Gastrocnemius medialis (tissue), 4 donors: Measurements from ENCODE around the gene HLA-DRB1.

Source experiments
- POLR2A ChIP-seq, 2 donors: fragments of 450-650 bp; IDR thresholded peaks; one replicate each; pipeline ENCODE4 v1.6.1; 2017; ENCODE audit warnings: antibody characterized with exemption in 2 of 2, mild to moderate bottlenecking in 2 of 2, moderate library complexity in 2 of 2
- TF ChIP-seq, protein P1 (sequence below), 5 experiments: fragments of 450-650 bp in 3 of 5; fragments of 200-600 bp in 2 of 5; sonication (generic) in 2 of 5; IDR thresholded peaks in 4 of 5; conservative IDR thresholded peaks in 1 of 5; 1 replicate in 4 of 5; 2 replicates in 1 of 5; pipeline ENCODE4 v1.5.1; 2016 to 2019; ENCODE audit warnings: antibody characterized with exemption in 5 of 5, mild to moderate bottlenecking in 3 of 5, moderate library complexity in 3 of 5

- TF ChIP-seq POLR2A (IDR thresholded peaks at IDR 0.05) = no peak
- TF ChIP-seq, protein P1, sequence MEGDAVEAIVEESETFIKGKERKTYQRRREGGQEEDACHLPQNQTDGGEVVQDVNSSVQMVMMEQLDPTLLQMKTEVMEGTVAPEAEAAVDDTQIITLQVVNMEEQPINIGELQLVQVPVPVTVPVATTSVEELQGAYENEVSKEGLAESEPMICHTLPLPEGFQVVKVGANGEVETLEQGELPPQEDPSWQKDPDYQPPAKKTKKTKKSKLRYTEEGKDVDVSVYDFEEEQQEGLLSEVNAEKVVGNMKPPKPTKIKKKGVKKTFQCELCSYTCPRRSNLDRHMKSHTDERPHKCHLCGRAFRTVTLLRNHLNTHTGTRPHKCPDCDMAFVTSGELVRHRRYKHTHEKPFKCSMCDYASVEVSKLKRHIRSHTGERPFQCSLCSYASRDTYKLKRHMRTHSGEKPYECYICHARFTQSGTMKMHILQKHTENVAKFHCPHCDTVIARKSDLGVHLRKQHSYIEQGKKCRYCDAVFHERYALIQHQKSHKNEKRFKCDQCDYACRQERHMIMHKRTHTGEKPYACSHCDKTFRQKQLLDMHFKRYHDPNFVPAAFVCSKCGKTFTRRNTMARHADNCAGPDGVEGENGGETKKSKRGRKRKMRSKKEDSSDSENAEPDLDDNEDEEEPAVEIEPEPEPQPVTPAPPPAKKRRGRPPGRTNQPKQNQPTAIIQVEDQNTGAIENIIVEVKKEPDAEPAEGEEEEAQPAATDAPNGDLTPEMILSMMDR (IDR thresholded peaks at IDR 0.05 in 4 of 5, conservative IDR thresholded peaks at IDR 0.05 in 1 of 5) = no peak
These were observed 36.5 kb downstream of the HLA-DRB1 start for GRCh38 chr6:32553037-32553742.
